ENCODE measurements around the gene CMTM2.
"Not testable (repeated sequence)": the region's sequence is repeated elsewhere in the genome, so short reads cannot be mapped to it uniquely, and the experiment has no call there.

The CMTM2 gene

GRCh38 chr16:66630561-66631260, 51.4 kb downstream of the CMTM2 start:
- not testable (repeated sequence) for DNase-seq (ENCODE audit: low read depth in 3 of 3)

DNA sequence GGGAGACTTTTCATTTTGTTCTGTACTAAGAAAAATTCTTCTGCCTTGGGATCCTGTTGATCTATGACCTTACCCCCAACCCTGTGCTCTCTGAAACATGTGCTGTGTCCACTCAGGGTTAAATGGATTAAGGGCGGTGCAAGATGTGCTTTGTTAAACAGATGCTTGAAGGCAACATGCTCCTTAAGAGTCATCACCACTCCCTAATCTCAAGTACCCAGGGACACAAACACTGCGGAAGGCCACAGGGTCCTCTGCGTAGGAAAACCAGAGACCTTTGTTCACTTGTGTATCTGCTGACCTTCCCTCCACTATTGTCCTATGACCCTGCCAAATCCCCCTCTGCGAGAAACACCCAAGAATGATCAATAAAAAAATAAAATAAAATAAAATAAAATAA, 52.3 kb downstream of the CMTM2 start:
- DNase-seq (ENCODE audit: low read depth in 3 of 3), result not testable (repeated sequence)

GRCh38 chr16:66634527-66635196, 55.4 kb downstream of the CMTM2 start:
- DNase-seq (ENCODE audit: low read depth in 3 of 3), result no peak

DNA sequence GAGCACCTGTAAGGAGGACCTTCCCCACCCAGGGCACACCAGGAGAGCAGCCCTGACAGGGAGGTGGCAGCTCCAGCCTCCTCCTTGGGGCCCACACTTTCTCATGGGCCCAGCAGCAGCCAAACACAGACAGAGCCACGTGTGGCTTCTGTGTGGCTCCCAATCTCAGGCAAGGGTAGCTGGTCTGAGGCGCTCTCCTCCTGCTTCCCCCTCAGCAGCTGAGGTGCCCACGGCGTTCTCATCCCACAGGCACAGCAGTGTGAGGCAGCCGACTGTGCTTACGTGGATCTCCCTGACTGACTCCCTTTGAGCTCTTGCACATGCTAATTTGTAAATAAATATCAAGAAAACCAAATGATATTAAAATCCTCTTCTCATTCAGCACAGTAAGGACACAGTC, 56.1 kb downstream of the CMTM2 start:
- DNase-seq (ENCODE audit: low read depth in 3 of 3), result no peak

DNA sequence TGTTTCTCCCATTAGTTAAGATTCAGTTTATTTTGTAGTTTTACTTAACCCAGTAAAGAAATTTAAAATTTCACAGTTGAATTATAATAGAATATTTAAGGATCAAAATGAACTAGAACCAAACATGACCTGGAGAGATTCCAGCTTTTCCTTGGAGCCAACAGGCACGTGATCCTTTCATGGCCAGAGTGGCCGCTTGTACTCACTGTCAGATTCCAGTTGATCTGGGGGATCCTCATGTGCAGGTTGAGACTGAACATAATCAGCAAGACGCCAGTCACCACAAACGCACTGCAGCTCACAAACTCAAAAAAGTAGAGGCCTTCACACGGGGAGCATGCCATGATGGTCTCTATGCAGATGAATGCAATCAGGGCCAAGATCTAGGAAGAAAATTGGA, 56.9 kb downstream of the CMTM2 start:
- no peak for DNase-seq (ENCODE audit: low read depth in 3 of 3)

- DNase-seq (ENCODE audit: low read depth in 3 of 3), result no peak
These were observed 58.5 kb downstream of the CMTM2 start for GRCh38 chr16:66637806-66638205.
